Ovary (tissue), 3 donors: ENCODE data around the gene ASXL2.

Experiments used
- POLR2A ChIP-seq: fragments of 450-650 bp; IDR thresholded peaks from one replicate; pipeline ENCODE4 v1.6.1; 2017; ENCODE audit warnings: antibody characterized with exemption, mild to moderate bottlenecking, moderate library complexity
- TF ChIP-seq, protein P1 (sequence below), 3 donors: fragments of 450-650 bp in 2 of 3; fragments of 200-600 bp in 1 of 3; IDR thresholded peaks; one replicate each; pipeline versions ENCODE4 v1.5.1 to v1.8.0; 2016 to 2022; ENCODE audit warnings: antibody characterized with exemption in 3 of 3, mild to moderate bottlenecking in 1 of 3
- donor health status: DM: no; HTN: no; CAD: no.

DNA sequence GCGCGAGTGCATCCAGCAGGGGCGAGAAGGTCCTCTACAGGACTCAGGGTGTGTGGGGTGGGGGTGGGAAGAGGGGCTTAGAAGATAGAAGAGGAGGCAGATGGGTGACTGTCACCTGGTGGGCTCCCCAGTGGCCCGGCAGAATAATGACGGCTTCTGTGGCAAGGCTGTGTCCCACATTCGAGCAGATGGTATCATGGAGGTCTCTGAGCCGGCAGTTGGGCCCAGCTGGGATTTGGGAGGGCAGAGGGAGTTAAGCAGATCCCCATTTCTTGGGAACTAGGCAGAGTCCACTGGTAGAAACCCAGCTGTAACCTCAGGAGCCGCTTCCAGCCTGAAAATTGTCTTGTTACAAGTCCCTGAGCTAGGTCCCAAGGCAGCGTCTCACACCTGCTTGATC, 176.5 kb downstream of the ASXL2 start:
- TF ChIP-seq POLR2A: no peak
- TF ChIP-seq, protein P1, sequence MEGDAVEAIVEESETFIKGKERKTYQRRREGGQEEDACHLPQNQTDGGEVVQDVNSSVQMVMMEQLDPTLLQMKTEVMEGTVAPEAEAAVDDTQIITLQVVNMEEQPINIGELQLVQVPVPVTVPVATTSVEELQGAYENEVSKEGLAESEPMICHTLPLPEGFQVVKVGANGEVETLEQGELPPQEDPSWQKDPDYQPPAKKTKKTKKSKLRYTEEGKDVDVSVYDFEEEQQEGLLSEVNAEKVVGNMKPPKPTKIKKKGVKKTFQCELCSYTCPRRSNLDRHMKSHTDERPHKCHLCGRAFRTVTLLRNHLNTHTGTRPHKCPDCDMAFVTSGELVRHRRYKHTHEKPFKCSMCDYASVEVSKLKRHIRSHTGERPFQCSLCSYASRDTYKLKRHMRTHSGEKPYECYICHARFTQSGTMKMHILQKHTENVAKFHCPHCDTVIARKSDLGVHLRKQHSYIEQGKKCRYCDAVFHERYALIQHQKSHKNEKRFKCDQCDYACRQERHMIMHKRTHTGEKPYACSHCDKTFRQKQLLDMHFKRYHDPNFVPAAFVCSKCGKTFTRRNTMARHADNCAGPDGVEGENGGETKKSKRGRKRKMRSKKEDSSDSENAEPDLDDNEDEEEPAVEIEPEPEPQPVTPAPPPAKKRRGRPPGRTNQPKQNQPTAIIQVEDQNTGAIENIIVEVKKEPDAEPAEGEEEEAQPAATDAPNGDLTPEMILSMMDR (IDR thresholded peaks at IDR 0.05): no peak
